ENCODE data around the gene RTN4RL1.

The RTN4RL1 gene

GRCh38 chr17:2047590-2047989 is 22.5 kb upstream of the RTN4RL1 start:
- Histone ChIP-seq H3K27me3 (ENCODE audit: control insufficient read depth, insufficient read depth, low read length) (no peaks in the 10 kb centered on the region), H3K4me1 (peaks cover 9% of the 10 kb centered on the region), H3K4me2 (ENCODE audit: low read length) (no peak overlapping the region), H3K79me2 (peaks cover 19% of the 10 kb centered on the region), H2AFZ (no peak overlapping the region), H3K4me3 (ENCODE audit: low read depth, low read length) (no peak overlapping the region), H3K27ac (no peak overlapping the region), H3K36me3 (ENCODE audit: control insufficient read depth, insufficient read depth, low read length) (no peaks in the 10 kb centered on the region), H3K9ac (no peak overlapping the region), H3K9me3 (ENCODE audit: control insufficient read depth, low read length) (no peaks in the 10 kb centered on the region)
- no peak for TF ChIP-seq CTCF (IDR thresholded peaks at IDR 0.05)

GRCh38 chr17:2044263-2044894 is 19.2 kb upstream of the RTN4RL1 start:
- no peak overlapping the region for H3K27ac ChIP-seq
- peaks cover 19% of the 10 kb centered on the region for H3K79me2 ChIP-seq
- H3K9me3 ChIP-seq (ENCODE audit: control insufficient read depth, low read length) = no peaks in the 10 kb centered on the region
- no peaks in the 10 kb centered on the region for H3K27me3 ChIP-seq (ENCODE audit: control insufficient read depth, insufficient read depth, low read length)
- no peak overlapping the region for H2AFZ ChIP-seq
- no peaks in the 10 kb centered on the region for H3K36me3 ChIP-seq (ENCODE audit: control insufficient read depth, insufficient read depth, low read length)
- H3K4me1 ChIP-seq = peaks cover 14% of the 10 kb centered on the region
- no peak for TF ChIP-seq CTCF (IDR thresholded peaks at IDR 0.05)
- no peak overlapping the region for H3K4me2 ChIP-seq (ENCODE audit: low read length)
- no peak overlapping the region for H3K9ac ChIP-seq
- H3K4me3 ChIP-seq (ENCODE audit: low read depth, low read length) = no peak overlapping the region

GRCh38 chr17:2043785-2044184 is 18.7 kb upstream of the RTN4RL1 start:
- peaks cover 15% of the 10 kb centered on the region for H3K79me2 ChIP-seq
- TF ChIP-seq CTCF (IDR thresholded peaks at IDR 0.05) = no peak
- H3K36me3 ChIP-seq (ENCODE audit: control insufficient read depth, insufficient read depth, low read length) = no peaks in the 10 kb centered on the region
- no peak overlapping the region for H2AFZ ChIP-seq
- H3K9me3 ChIP-seq (ENCODE audit: control insufficient read depth, low read length) = no peaks in the 10 kb centered on the region
- H3K27ac ChIP-seq = no peak overlapping the region
- no peak overlapping the region for H3K4me3 ChIP-seq (ENCODE audit: low read depth, low read length)
- H3K9ac ChIP-seq = no peak overlapping the region
- H3K4me2 ChIP-seq (ENCODE audit: low read length) = no peak overlapping the region
- H3K27me3 ChIP-seq (ENCODE audit: control insufficient read depth, insufficient read depth, low read length) = no peaks in the 10 kb centered on the region
- H3K4me1 ChIP-seq = peaks cover 8% of the 10 kb centered on the region

- Histone ChIP-seq H3K79me2 (peaks cover 9% of the 10 kb centered on the region), H3K4me2 (ENCODE audit: low read length) (peak overlapping the region; percentile 99), H3K9ac (no peak overlapping the region), H3K36me3 (ENCODE audit: control insufficient read depth, insufficient read depth, low read length) (no peaks in the 10 kb centered on the region), H3K4me3 (ENCODE audit: low read depth, low read length) (peak overlapping the region; percentile 91), H2AFZ (no peak overlapping the region), H3K27me3 (ENCODE audit: control insufficient read depth, insufficient read depth, low read length) (no peaks in the 10 kb centered on the region), H3K9me3 (ENCODE audit: control insufficient read depth, low read length) (no peaks in the 10 kb centered on the region), H3K27ac (peak overlapping the region; percentile 88), H3K4me1 (peaks cover 8% of the 10 kb centered on the region)
- TF ChIP-seq CTCF (IDR thresholded peaks at IDR 0.05) = no peak
These were observed 17.8 kb upstream of the RTN4RL1 start for GRCh38 chr17:2042933-2043332.

- Histone ChIP-seq H3K9me3 (ENCODE audit: control insufficient read depth, low read length) (no peaks in the 10 kb centered on the region), H3K4me2 (ENCODE audit: low read length) (peak overlapping the region; percentile 99), H3K4me1 (peaks cover 8% of the 10 kb centered on the region), H3K4me3 (ENCODE audit: low read depth, low read length) (peak overlapping the region; percentile 91), H3K9ac (peak overlapping the region; percentile 61), H2AFZ (peak overlapping the region; percentile 87), H3K79me2 (peaks cover 6% of the 10 kb centered on the region), H3K27me3 (ENCODE audit: control insufficient read depth, insufficient read depth, low read length) (no peaks in the 10 kb centered on the region), H3K36me3 (ENCODE audit: control insufficient read depth, insufficient read depth, low read length) (no peaks in the 10 kb centered on the region), H3K27ac (peak overlapping the region; percentile 88)
- peak; percentile 7 for TF ChIP-seq CTCF (IDR thresholded peaks at IDR 0.05)
These were observed 17.3 kb upstream of the RTN4RL1 start for GRCh38 chr17:2042390-2042847.
